CD14-positive monocyte (primary cell): ENCODE data around the gene KMT2C. TPM values are rescaled to one million over a fixed set of nuclear protein-coding genes. Genes with fewer than 3 reads are reported as not detected.

ENCODE experiments used
- DNase-seq, 3 donors: peaks; one replicate each; pipeline ENCODE4 v3.0.0-alpha.2; 2011 to 2022
- H2AFZ ChIP-seq: 2 replicates; pipeline ENCODE4 v1.6.0; 2012; ENCODE audit warnings: mild to moderate bottlenecking, low read depth, low read length, inconsistent platforms; ENCODE audit not compliant: insufficient read depth, poor library complexity, severe bottlenecking
- H3K27ac ChIP-seq, 2 donors: 1 replicate in 1 of 2; 2 replicates in 1 of 2; pipeline ENCODE4 v1.5.1; 2012 to 2013; ENCODE audit warnings: low read length in 2 of 2, control low read depth in 1 of 2, inconsistent platforms in 1 of 2, low read depth in 1 of 2, mild to moderate bottlenecking in 1 of 2
- H3K27me3 ChIP-seq, 2 donors: one replicate each; pipeline versions ENCODE4 v1.6.0 to v1.6.1; 2011 to 2013; ENCODE audit warnings: low read length in 2 of 2; ENCODE audit not compliant: control insufficient read depth in 2 of 2, insufficient read depth in 2 of 2
- H3K36me3 ChIP-seq, 2 donors: replicated peaks in 1 of 2; 1 replicate in 1 of 2; 2 replicates in 1 of 2; pipeline versions ENCODE4 v1.5.1 to v1.6.1; 2012 to 2013; ENCODE audit warnings: low read length in 2 of 2, control low read depth in 1 of 2, inconsistent platforms in 1 of 2, mild to moderate bottlenecking in 1 of 2; ENCODE audit not compliant: insufficient read depth in 2 of 2, control insufficient read depth in 1 of 2
- H3K4me1 ChIP-seq, 2 donors: 1 replicate in 1 of 2; 2 replicates in 1 of 2; pipeline versions ENCODE4 v1.5.1 to v1.6.1; 2012 to 2013; ENCODE audit warnings: low read length in 2 of 2, control low read depth in 1 of 2, inconsistent platforms in 1 of 2, mild to moderate bottlenecking in 1 of 2, moderate library complexity in 1 of 2; ENCODE audit not compliant: insufficient read depth in 2 of 2, control insufficient read depth in 1 of 2
- H3K4me2 ChIP-seq: replicated peaks from 2 replicates; pipeline ENCODE3; 2012; ENCODE audit warnings: low read length, moderate library complexity, mild to moderate bottlenecking; ENCODE audit not compliant: poor library complexity, severe bottlenecking; ENCODE audit errors: extremely low read depth
- H3K4me3 ChIP-seq, 3 experiments: fragments of 200-600 bp in 1 of 3; sonication (generic) in 1 of 3; replicated peaks in 1 of 3; 1 replicate in 2 of 3; 2 replicates in 1 of 3; pipeline ENCODE4 v1.5.1; 2011 to 2013; ENCODE audit warnings: low read length in 3 of 3, mild to moderate bottlenecking in 3 of 3, control low read depth in 2 of 3, low read depth in 2 of 3, inconsistent platforms in 1 of 3, moderate library complexity in 1 of 3
- H3K79me2 ChIP-seq: 2 replicates; pipeline ENCODE4 v1.6.0; 2012; ENCODE audit warnings: mild to moderate bottlenecking, control low read depth, inconsistent platforms, low read length, moderate library complexity; ENCODE audit not compliant: insufficient read depth
- H3K9ac ChIP-seq: 2 replicates; pipeline ENCODE4 v1.6.0; 2017; ENCODE audit warnings: low read length, mild to moderate bottlenecking; ENCODE audit not compliant: insufficient read depth, poor library complexity, severe bottlenecking
- H3K9me3 ChIP-seq, 2 donors: replicated peaks in 1 of 2; 1 replicate in 1 of 2; 2 replicates in 1 of 2; pipeline versions ENCODE4 v1.5.1 to v1.6.1; 2012 to 2013; ENCODE audit warnings: low read length in 2 of 2, control low read depth in 1 of 2; ENCODE audit not compliant: control insufficient read depth in 1 of 2, insufficient read depth in 1 of 2
- H4K20me1 ChIP-seq: 2 replicates; pipeline ENCODE4 v1.6.0; 2012; ENCODE audit warnings: mild to moderate bottlenecking, low read length, control low read depth, moderate library complexity; ENCODE audit not compliant: insufficient read depth
- H3K27ac Mint-ChIP-seq, 7 donors: one replicate each; pipeline ENCODE4 v1.8.0; 2020; ENCODE audit warnings: mild to moderate bottlenecking in 7 of 7, mixed read lengths in 7 of 7, moderate library complexity in 6 of 7, inconsistent platforms in 2 of 7
- H3K27me3 Mint-ChIP-seq, 3 donors: one replicate each; pipeline ENCODE4 v1.8.0; 2021 to 2022; ENCODE audit warnings: low read depth in 3 of 3, mild to moderate bottlenecking in 3 of 3, mixed read lengths in 3 of 3, moderate library complexity in 3 of 3, inconsistent platforms in 1 of 3
- H3K36me3 Mint-ChIP-seq, 2 donors: one replicate each; pipeline ENCODE4 v1.8.0; 2020; ENCODE audit warnings: mixed read lengths in 2 of 2, inconsistent platforms in 1 of 2, mild to moderate bottlenecking in 1 of 2
- H3K4me1 Mint-ChIP-seq: one replicate; pipeline ENCODE4 v1.8.0; 2020; ENCODE audit warnings: mild to moderate bottlenecking, mixed read lengths
- H3K4me3 Mint-ChIP-seq, 2 donors: one replicate each; pipeline ENCODE4 v1.8.0; 2020; ENCODE audit warnings: mild to moderate bottlenecking in 2 of 2, mixed read lengths in 2 of 2, moderate library complexity in 1 of 2
- H3K9me3 Mint-ChIP-seq, 7 donors: one replicate each; pipeline ENCODE4 v1.8.0; 2020 to 2022; ENCODE audit warnings: mixed read lengths in 7 of 7, mild to moderate bottlenecking in 6 of 7, moderate library complexity in 6 of 7, inconsistent platforms in 2 of 7
- WGBS: methylation state at CpG from one replicate; pipeline ENCODE4 v1.1.5; 2013; ENCODE audit warnings: missing lambda C conversion rate; ENCODE audit not compliant: insufficient coverage; 5-methylcytosine and 5-hydroxymethylcytosine counted together
- intact Hi-C, 2 donors: fragments of 100-400 bp; cut with micrococcal nuclease; formaldehyde crosslinking; loops; one replicate each; pipeline versions ENCODE4 v1.15.0 to v1.15.1; 2023
- polyA plus RNA-seq, 3 donors: library from polyadenylated mRNA; depleted of rRNA in 1 of 3; unstranded in 2 of 3; stranded (reverse) in 1 of 3; fragments of 300-500 nt in 2 of 3; fragments of >200 nt in 1 of 3; fragmentation: Illumina TruSeq in 2 of 3; gene quantifications; 1 replicate in 2 of 3; 2 replicates in 1 of 3; pipeline ENCODE4 v1.2.3, GENCODE V29; 2012 to 2021
- TF ChIP-seq, protein P1 (sequence below): fragments of 200-600 bp; IDR thresholded peaks from one replicate; pipeline ENCODE4 v1.8.0; 2022; ENCODE audit warnings: antibody characterized with exemption, mild to moderate bottlenecking

KMT2C gene
- polyA plus RNA-seq, 3 donors = 4.5 to 26.1 (median 7.3) TPM

DNA sequence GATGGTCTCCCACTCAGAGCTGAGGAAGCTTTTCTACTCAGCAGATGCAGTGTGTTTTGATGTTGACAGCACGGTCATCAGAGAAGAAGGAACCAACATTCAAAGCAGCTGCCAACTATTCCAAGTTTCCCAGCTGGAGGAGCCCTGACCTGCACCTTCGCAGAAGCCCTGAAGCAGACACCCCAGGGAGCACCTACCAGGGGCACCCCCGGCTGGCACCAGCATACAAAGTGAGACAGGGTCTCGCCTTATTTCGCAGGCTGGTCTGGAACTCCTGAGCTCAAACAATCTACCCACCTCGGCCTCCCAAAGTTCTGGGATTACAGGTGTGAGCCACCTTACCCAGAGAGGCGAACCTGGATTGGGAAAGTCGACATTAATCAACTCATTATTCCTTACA, 68.6 kb downstream of the KMT2C start:
- no peak overlapping the region for H3K27ac ChIP-seq
- no peak overlapping the region for H3K4me2 ChIP-seq
- no peak overlapping the region for H3K4me3 ChIP-seq
- no peak overlapping the region for H3K27ac Mint-ChIP-seq
- no peaks in the 10 kb centered on the region for H3K27me3 ChIP-seq
- no peak overlapping the region for H3K9ac ChIP-seq
- no peak for DNase-seq
- H3K4me1 Mint-ChIP-seq = peaks cover 35% of the 10 kb centered on the region
- peaks cover 0 to 1% (median 0%) of the 10 kb centered on the region in 3 donors for H3K27me3 Mint-ChIP-seq
- H3K4me3 Mint-ChIP-seq = no peak overlapping the region
- H4K20me1 ChIP-seq = peaks cover 100% of the 10 kb centered on the region
- peaks cover 2 to 16% of the 10 kb centered on the region in 2 donors for H3K36me3 ChIP-seq
- no peaks in the 10 kb centered on the region for H3K9me3 ChIP-seq
- peaks cover 0 to 6% (median under 1%) of the 10 kb centered on the region in 7 donors for H3K9me3 Mint-ChIP-seq
- H3K4me1 ChIP-seq = peaks cover 0 to 13% of the 10 kb centered on the region in 2 donors
- H3K79me2 ChIP-seq = peaks cover 100% of the 10 kb centered on the region
- WGBS = 100% methylated on average over 3 of the region's 8 CpGs
- peaks cover 6 to 11% of the 10 kb centered on the region in 2 donors for H3K36me3 Mint-ChIP-seq
- no peak overlapping the region for H2AFZ ChIP-seq
- intact Hi-C loops = no loop called here
- TF ChIP-seq, protein P1, sequence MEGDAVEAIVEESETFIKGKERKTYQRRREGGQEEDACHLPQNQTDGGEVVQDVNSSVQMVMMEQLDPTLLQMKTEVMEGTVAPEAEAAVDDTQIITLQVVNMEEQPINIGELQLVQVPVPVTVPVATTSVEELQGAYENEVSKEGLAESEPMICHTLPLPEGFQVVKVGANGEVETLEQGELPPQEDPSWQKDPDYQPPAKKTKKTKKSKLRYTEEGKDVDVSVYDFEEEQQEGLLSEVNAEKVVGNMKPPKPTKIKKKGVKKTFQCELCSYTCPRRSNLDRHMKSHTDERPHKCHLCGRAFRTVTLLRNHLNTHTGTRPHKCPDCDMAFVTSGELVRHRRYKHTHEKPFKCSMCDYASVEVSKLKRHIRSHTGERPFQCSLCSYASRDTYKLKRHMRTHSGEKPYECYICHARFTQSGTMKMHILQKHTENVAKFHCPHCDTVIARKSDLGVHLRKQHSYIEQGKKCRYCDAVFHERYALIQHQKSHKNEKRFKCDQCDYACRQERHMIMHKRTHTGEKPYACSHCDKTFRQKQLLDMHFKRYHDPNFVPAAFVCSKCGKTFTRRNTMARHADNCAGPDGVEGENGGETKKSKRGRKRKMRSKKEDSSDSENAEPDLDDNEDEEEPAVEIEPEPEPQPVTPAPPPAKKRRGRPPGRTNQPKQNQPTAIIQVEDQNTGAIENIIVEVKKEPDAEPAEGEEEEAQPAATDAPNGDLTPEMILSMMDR = no peak

DNA sequence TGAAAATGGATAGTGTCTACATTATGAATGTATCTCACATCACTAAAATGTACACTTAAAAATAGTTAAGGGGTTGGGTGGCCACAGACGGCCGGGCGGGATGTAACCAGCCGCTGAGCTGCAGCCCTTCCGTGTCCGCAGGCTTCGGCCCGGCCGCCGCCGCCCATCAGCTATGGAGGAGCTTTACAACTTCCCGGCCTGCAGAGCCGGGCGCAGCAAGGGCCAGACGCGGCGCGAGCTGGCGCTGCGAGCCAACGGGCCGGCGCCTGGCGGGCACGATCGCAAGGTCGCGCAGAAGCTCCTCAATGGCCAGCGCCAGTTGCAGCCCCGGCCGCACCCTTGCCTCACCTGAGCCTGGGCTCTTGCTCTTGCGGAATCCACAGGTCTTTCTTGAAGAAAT, 69.1 kb downstream of the KMT2C start:
- Histone ChIP-seq H2AFZ (no peak overlapping the region), H3K36me3 (peaks cover 2 to 16% of the 10 kb centered on the region in 2 donors), H3K4me2 (no peak overlapping the region), H3K27me3 (no peaks in the 10 kb centered on the region), H3K4me3 (no peak overlapping the region), H4K20me1 (peaks cover 100% of the 10 kb centered on the region), H3K79me2 (peaks cover 100% of the 10 kb centered on the region), H3K4me1 (peaks cover 0 to 13% of the 10 kb centered on the region in 2 donors), H3K9ac (no peak overlapping the region), H3K27ac (no peak overlapping the region), H3K9me3 (no peaks in the 10 kb centered on the region)
- H3K27ac Mint-ChIP-seq = peak overlapping the region in 2 of 7 donors; percentile 49 to 60
- intact Hi-C loops = no loop called here
- WGBS = 99% methylated on average over 32 of the region's 32 CpGs
- H3K4me3 Mint-ChIP-seq = no peak overlapping the region
- peaks cover 6 to 11% of the 10 kb centered on the region in 2 donors for H3K36me3 Mint-ChIP-seq
- TF ChIP-seq, protein P1 = no peak
- peaks cover 36% of the 10 kb centered on the region for H3K4me1 Mint-ChIP-seq
- peaks cover 0 to 1% (median 0%) of the 10 kb centered on the region in 3 donors for H3K27me3 Mint-ChIP-seq
- DNase-seq = no peak
- H3K9me3 Mint-ChIP-seq = peaks cover 0 to 3% (median 0%) of the 10 kb centered on the region in 7 donors
